NCI-H1092 treated with DMSO at 0.1 percent for 48 hours (cell line): ENCODE measurements around the gene DDX17.
"Not testable (repeated sequence)": the region's sequence is repeated elsewhere in the genome, so short reads cannot be mapped to it uniquely, and the experiment has no call there.

Experiments
- DNase-seq: peaks from one replicate; lab custom pipeline; 2025; lab: John Stamatoyannopoulos, UW

Gene DDX17

GRCh38 chr22:38491707-38492348 is 14.3 kb downstream of the DDX17 start:
- DNase-seq = no peak

- no peak for DNase-seq
These were observed 15.2 kb downstream of the DDX17 start for GRCh38 chr22:38490915-38491314.

- no peak for DNase-seq
These were observed 15.6 kb downstream of the DDX17 start for GRCh38 chr22:38490475-38490874.

DNA sequence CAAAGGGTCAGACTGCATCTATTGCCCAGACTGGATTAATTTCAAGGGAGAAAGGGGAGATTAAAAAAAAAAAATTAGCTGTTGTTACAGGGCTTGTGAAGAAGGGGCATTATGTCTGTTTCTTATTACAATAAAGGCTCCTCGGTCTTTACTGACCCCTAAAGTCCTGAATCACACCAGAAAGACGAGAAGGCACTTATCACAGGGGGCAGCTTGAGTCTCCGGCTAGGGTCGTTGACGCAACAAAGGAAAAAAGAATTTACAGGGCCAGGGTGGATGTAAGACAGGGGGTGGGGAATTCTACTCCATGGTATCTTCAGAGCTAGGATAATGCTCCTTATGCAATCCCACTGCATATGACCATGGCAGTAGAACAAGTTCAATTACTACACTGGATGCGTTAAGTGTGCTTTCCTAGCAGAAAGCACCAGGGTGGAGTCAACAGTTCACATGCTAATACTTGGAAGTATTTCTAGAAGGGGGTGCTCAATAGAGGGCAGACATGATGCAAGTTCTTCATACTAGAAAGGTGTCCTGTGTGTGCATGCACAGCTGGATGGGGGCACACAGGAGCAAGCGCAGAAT is 16.5 kb downstream of the DDX17 start:
- no peak for DNase-seq

DNA sequence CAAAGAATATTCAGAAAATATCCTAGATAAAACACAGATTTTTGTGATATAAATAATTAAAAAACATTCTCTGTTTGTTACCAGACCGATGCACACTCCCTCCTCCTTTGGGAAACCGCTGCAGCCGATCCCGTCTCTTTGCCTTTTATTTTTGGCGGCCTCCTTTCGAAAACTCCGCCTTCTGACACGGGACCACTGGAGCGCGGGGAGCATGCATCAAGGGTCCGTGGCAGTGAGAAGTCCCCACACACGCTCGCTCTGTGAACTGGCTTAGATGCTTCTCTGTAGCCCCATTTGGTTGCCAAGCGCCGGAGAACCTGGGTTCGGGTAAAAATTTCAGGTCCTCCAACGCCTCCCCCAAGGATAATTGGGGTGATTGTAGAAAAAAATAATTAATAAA is 17.0 kb downstream of the DDX17 start:
- DNase-seq = no peak

DNA sequence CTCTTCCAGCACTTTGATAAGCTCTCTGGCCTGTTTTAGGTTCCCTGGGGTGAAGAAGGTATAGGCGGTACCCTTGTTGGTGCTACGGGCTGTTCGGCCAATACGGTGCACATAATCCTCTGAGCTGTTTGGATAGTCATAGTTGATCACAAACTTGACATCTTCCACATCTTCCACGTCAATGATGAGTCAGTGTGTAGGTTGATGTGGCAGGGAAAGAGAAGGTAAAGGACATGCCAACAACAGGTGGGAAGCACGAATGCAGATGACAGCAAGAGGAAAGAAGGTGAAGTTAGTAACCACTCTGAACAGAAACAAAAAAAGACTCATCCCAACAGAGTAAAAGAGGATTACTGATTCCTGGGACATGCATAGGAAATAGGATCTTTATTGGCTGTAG is 18.2 kb downstream of the DDX17 start:
- DNase-seq = no peak

GRCh38 chr22:38485783-38486182 is 20.3 kb downstream of the DDX17 start:
- DNase-seq = no peak

GRCh38 chr22:38484244-38484643 is 21.9 kb downstream of the DDX17 start:
- no peak for DNase-seq

- DNase-seq = no peak
These were observed 23.3 kb downstream of the DDX17 start for GRCh38 chr22:38482662-38483308.

- DNase-seq = no peak
These were observed 24.2 kb downstream of the DDX17 start for GRCh38 chr22:38481871-38482332.

DNA sequence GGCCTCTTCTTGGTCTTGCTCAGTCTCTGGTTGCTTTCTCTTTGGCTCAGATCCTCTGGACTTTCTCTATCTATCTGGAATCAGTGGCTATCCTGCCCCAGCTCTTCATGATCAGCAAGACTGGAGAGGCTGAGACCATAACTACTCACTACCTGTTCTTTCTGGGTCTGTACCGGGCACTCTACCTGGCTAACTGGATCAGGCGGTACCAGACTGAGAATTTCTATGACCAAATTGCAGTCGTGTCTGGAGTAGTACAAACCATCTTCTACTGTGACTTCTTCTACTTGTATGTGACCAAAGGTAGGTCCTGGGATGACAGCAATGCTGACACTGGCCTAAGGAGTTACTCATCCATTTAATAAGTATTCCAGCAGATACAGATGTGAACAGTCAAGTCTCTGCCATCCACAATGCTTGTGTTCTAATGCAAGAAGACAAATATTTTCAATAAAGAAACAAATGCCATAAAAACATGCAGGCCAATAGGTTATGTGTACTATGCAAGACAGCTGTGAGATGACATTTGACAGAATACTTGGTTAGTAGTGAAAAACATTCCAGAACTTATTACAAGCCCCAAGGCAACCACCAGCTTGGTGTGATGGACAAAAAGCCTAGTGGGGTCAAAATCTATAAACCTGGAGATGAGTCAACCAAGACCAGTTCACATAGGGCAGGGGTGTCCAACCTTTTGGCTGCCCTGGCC is 24.8 kb downstream of the DDX17 start:
- no peak for DNase-seq

GRCh38 chr22:38479096-38479837 is 26.8 kb downstream of the DDX17 start:
- no peak for DNase-seq

GRCh38 chr22:38477585-38477984 is 28.5 kb downstream of the DDX17 start:
- DNase-seq = no peak

DNA sequence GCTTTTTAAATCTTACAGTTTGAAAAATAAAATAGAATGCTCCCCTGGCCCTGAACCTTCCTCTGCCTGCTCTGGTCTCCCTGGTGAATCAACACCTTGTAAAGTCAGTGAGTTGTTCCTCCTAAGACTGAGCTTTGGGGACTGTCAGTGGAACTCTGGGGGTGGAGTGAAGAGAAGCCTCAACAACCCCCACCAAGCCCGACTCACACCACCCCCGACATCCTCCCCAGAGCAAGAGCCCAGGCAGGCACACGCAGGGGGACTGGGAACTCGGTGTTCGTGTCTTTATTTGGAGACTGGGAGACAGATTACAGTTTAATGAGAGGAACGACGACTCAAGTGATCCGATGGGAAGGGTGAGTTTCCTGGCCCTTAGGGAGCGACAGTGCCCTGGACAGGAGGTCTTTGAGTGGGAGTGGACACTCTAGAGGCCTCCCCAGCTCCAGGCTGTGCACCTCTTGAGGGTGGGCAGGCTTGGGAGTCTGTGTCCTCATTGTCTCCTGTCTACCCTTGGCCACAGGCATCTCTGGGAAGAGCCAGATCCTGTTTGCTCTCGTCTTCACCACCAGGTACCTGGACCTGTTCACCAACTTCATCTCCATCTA is 32.0 kb downstream of the DDX17 start:
- no peak for DNase-seq

DNA sequence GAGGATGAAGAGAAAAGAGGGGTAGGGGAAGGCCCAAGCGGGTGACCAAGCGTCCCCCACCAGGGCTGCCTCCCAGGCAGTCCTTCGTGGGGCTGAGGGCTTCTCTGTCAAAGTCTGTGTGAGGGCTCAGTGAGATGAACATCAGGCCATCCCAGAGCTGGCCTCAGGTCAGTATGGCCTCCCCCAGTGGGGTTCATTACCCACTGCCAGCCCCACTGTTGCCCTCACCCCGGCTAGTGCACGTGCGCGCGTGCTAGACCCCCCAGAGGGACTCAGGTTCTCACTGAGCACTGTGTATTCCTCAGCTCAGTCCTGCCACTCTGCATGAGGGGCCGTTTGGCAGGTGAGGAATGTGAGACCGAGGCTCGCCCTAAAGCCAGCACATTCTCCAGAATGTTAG is 34.9 kb downstream of the DDX17 start:
- DNase-seq = no peak

GRCh38 chr22:38470179-38470578 is 35.9 kb downstream of the DDX17 start:
- DNase-seq = not testable (repeated sequence)

GRCh38 chr22:38469306-38469781 is 36.8 kb downstream of the DDX17 start:
- no peak for DNase-seq

DNA sequence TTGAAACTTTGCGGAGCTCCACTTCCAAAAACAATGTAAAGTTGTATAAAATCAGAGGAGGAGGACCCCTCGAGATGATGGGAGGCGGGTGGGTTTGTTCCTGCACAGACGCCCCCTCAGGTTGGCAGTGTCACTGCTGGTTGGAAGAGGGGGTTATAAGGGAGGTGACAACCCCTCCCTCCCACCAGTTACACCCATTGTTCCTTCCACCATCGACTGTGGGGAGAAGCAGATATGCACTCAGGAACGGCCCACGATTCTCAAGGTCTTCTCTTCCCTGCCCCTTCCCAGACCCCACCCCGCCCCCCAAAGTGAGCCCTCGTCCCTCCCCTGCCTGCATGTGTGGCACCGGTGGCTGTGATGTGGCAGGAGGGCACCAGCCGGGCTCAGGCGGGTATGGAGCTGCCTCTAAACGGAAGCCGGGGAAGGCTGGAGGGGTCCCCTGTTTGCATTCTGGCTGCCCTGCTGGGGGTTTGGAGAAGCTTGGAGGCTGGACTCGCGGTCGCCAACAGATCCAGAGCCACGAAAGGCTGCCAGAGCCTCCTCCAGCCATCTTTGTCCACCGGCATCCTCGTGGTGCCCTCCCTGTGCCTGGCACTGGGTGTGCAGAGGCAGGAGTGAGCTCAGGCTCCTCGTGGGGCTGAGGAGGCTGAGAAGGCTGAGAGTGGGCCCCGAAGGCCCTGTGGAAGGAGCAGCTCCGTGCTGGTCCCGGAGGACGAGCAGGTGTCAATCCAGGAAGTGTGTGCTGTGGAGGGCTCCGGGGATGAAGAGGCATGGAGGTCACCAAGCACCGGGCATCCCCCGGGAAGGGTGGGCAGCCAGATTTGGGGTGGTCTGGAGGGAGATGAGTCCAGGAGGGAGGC is 37.4 kb downstream of the DDX17 start:
- DNase-seq = no peak

- DNase-seq = no peak
These were observed 38.1 kb downstream of the DDX17 start, which contains the start of gene KDELR3 for GRCh38 chr22:38467904-38468442. KDELR3 (plus strand) TSS chr22:38468096; CDS start chr22:38468234, 138 bp downstream.

DNA sequence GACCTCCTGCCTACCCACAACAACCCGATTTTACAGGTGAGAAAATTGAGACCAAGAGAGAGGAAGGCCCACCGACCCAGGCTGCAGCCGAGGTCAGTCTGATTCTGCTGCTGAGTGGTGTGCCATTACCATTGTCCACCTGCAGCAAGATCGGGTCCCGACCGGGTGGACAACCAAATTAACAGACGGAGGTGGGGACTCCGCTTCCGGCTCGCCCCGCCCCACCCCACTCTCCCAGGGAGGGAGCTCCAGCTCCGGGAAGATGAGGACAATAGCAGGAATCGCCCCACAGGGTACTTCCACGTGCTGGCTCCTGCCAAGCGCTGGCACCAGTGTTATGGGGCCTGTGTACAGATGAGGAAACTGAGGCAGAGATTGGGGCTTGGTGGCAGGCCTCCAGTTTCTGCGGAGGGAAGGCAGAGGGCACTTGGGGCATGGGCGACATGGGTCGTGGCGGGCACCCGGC is 38.6 kb downstream of the DDX17 start:
- no peak for DNase-seq
